ENCODE results near the gene MID1. TPM values are rescaled to one million over a fixed set of nuclear protein-coding genes. Genes with fewer than 3 reads are reported as not detected.

MID1 gene
- polyA plus RNA-seq, 3 donors: 0.05 to 0.10 TPM; not detected in 1

- intact Hi-C loops (cut with micrococcal nuclease): no loop called here
- WGBS (ENCODE audit: insufficient coverage): no CpG with 5 or more reads among the region's 2 CpGs
- TF ChIP-seq, protein P1, sequence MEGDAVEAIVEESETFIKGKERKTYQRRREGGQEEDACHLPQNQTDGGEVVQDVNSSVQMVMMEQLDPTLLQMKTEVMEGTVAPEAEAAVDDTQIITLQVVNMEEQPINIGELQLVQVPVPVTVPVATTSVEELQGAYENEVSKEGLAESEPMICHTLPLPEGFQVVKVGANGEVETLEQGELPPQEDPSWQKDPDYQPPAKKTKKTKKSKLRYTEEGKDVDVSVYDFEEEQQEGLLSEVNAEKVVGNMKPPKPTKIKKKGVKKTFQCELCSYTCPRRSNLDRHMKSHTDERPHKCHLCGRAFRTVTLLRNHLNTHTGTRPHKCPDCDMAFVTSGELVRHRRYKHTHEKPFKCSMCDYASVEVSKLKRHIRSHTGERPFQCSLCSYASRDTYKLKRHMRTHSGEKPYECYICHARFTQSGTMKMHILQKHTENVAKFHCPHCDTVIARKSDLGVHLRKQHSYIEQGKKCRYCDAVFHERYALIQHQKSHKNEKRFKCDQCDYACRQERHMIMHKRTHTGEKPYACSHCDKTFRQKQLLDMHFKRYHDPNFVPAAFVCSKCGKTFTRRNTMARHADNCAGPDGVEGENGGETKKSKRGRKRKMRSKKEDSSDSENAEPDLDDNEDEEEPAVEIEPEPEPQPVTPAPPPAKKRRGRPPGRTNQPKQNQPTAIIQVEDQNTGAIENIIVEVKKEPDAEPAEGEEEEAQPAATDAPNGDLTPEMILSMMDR (IDR thresholded peaks at IDR 0.05): no peak
- H2AFZ ChIP-seq (ENCODE audit: insufficient read depth, low read depth, low read length, poor library complexity, severe bottlenecking): no peak overlapping the region
- Mint-ChIP-seq H3K4me3 (no peak overlapping the region), H3K4me1 (no peaks in the 10 kb centered on the region), H3K27me3 (ENCODE audit: low read depth in 3 of 3) (peaks cover 0 to 4% (median 0%) of the 10 kb centered on the region in 3 donors), H3K9me3 (peaks cover 0 to 6% (median 0%) of the 10 kb centered on the region in 7 donors), H3K27ac (no peak overlapping the region), H3K36me3 (no peaks in the 10 kb centered on the region)
- H3K79me2 ChIP-seq (ENCODE audit: insufficient read depth, low read length): no peaks in the 10 kb centered on the region
- no peaks in the 10 kb centered on the region for H3K9me3 ChIP-seq (replicated peaks in 1 of 2; ENCODE audit: control insufficient read depth in 1 of 2, insufficient read depth in 1 of 2, low read length in 2 of 2)
- H3K4me2 ChIP-seq (replicated peaks; ENCODE audit: extremely low read depth, low read length, poor library complexity, severe bottlenecking): no peak overlapping the region
- H3K9ac ChIP-seq (ENCODE audit: insufficient read depth, low read length, poor library complexity, severe bottlenecking): no peak overlapping the region
- no peaks in the 10 kb centered on the region for H3K27me3 ChIP-seq (ENCODE audit: control insufficient read depth in 2 of 2, insufficient read depth in 2 of 2, low read length in 2 of 2)
- no peaks in the 10 kb centered on the region for H3K36me3 ChIP-seq (replicated peaks in 1 of 2; ENCODE audit: control insufficient read depth in 1 of 2, insufficient read depth in 2 of 2, low read length in 2 of 2)
- no peak for DNase-seq
- H4K20me1 ChIP-seq (ENCODE audit: insufficient read depth, low read length): no peaks in the 10 kb centered on the region
- no peaks in the 10 kb centered on the region for H3K4me1 ChIP-seq (ENCODE audit: control insufficient read depth in 1 of 2, insufficient read depth in 2 of 2, low read length in 2 of 2)
- no peak overlapping the region for H3K27ac ChIP-seq (ENCODE audit: low read depth in 1 of 2, low read length in 2 of 2)
- H3K4me3 ChIP-seq (replicated peaks in 1 of 3; ENCODE audit: low read depth in 2 of 3, low read length in 3 of 3): no peak overlapping the region
Observed at GRCh38 chrX:10548688-10549087, 71.7 kb downstream of the MID1 start.

DNA sequence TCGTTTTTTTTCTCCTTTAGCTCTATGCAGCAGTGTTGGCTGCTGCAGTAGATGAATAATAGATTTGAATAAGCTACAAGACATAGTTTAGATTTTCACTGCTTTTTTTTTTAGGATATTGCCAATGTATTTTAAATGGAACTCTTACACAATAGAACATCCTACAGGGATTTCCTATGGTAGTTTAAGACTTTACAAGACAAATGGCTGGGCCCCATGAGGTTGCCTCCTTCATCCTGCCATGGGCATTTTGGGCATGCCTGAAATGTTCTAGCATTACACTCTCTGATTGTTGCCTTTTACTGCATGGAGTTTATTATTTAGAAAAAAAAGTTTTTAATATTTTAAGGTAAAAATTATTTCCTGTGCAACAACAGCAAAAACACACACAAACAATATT, 74.5 kb downstream of the MID1 start:
- no CpG with 5 or more reads among the region's 1 CpG for WGBS (ENCODE audit: insufficient coverage)
- Histone ChIP-seq H3K9me3 (replicated peaks in 1 of 2; ENCODE audit: control insufficient read depth in 1 of 2, insufficient read depth in 1 of 2, low read length in 2 of 2) (no peaks in the 10 kb centered on the region), H3K4me1 (ENCODE audit: control insufficient read depth in 1 of 2, insufficient read depth in 2 of 2, low read length in 2 of 2) (no peaks in the 10 kb centered on the region), H3K27me3 (ENCODE audit: control insufficient read depth in 2 of 2, insufficient read depth in 2 of 2, low read length in 2 of 2) (no peaks in the 10 kb centered on the region), H2AFZ (ENCODE audit: insufficient read depth, low read depth, low read length, poor library complexity, severe bottlenecking) (no peak overlapping the region), H3K36me3 (replicated peaks in 1 of 2; ENCODE audit: control insufficient read depth in 1 of 2, insufficient read depth in 2 of 2, low read length in 2 of 2) (no peaks in the 10 kb centered on the region), H3K9ac (ENCODE audit: insufficient read depth, low read length, poor library complexity, severe bottlenecking) (no peak overlapping the region), H3K79me2 (ENCODE audit: insufficient read depth, low read length) (no peaks in the 10 kb centered on the region), H4K20me1 (ENCODE audit: insufficient read depth, low read length) (no peaks in the 10 kb centered on the region), H3K4me3 (replicated peaks in 1 of 3; ENCODE audit: low read depth in 2 of 3, low read length in 3 of 3) (no peak overlapping the region), H3K4me2 (replicated peaks; ENCODE audit: extremely low read depth, low read length, poor library complexity, severe bottlenecking) (no peak overlapping the region), H3K27ac (ENCODE audit: low read depth in 1 of 2, low read length in 2 of 2) (no peak overlapping the region)
- Mint-ChIP-seq H3K27me3 (ENCODE audit: low read depth in 3 of 3) (peaks cover 0 to 4% (median 0%) of the 10 kb centered on the region in 3 donors), H3K36me3 (no peaks in the 10 kb centered on the region), H3K4me3 (no peak overlapping the region), H3K27ac (no peak overlapping the region), H3K9me3 (peaks cover 0 to 6% (median 0%) of the 10 kb centered on the region in 7 donors), H3K4me1 (no peaks in the 10 kb centered on the region)
- intact Hi-C loops (cut with micrococcal nuclease): no loop called here
- no peak for DNase-seq
- TF ChIP-seq, protein P1 (IDR thresholded peaks at IDR 0.05): no peak
